GM18505 (cell line): ENCODE results near the gene NEK2.
"Not testable (repeated sequence)": the region's sequence is repeated elsewhere in the genome, so short reads cannot be mapped to it uniquely, and the experiment has no call there.

Source experiments
- ATAC-seq: cut with Tn5 transposase; IDR thresholded peaks from one replicate; pipeline ENCODE4 v1.9.1; 2021; ENCODE audit not compliant: unreplicated experiment
- POLR2A ChIP-seq: IDR thresholded peaks from 4 replicates; pipeline ENCODE4 v1.6.1; 2011; ENCODE audit warnings: borderline replicate concordance; ENCODE audit not compliant: insufficient read depth, insufficient read length; ENCODE audit errors: extremely low read depth

The NEK2 gene

GRCh38 chr1:211675230-211676105 lies at the start of gene NEK2:
Gene NEK2 (minus strand): TSS chr1:211675621. CDS start chr1:211675479, 142 bp downstream.
- ATAC-seq, result peak; percentile 95

GRCh38 chr1:211724687-211725196 lies 49.3 kb upstream of the NEK2 start:
- TF ChIP-seq POLR2A, result no peak
- ATAC-seq, result no peak

More at GRCh38 chr1:211675230-211676105, at the start of gene NEK2:
- TF ChIP-seq POLR2A, result peak; percentile 63

GRCh38 chr1:211723273-211723672 lies 47.9 kb upstream of the NEK2 start:
- ATAC-seq, result no peak
- no peak for TF ChIP-seq POLR2A

GRCh38 chr1:211722277-211723175 lies 47.1 kb upstream of the NEK2 start:
- no peak for ATAC-seq
- TF ChIP-seq POLR2A, result no peak

GRCh38 chr1:211716555-211716954 lies 41.1 kb upstream of the NEK2 start:
- ATAC-seq, result not testable (repeated sequence)

- no peak for TF ChIP-seq POLR2A
- ATAC-seq, result no peak
Observed at GRCh38 chr1:211715971-211716370, 40.5 kb upstream of the NEK2 start.

GRCh38 chr1:211714154-211714553 lies 38.7 kb upstream of the NEK2 start:
- no peak for TF ChIP-seq POLR2A
- ATAC-seq, result no peak

GRCh38 chr1:211713231-211713630 lies 37.8 kb upstream of the NEK2 start:
- no peak for ATAC-seq
- no peak for TF ChIP-seq POLR2A

GRCh38 chr1:211711315-211711705 lies 35.9 kb upstream of the NEK2 start:
- TF ChIP-seq POLR2A, result no peak
- no peak for ATAC-seq

- TF ChIP-seq POLR2A, result no peak
- no peak for ATAC-seq
Observed at GRCh38 chr1:211710566-211711314, 35.3 kb upstream of the NEK2 start.

- no peak for ATAC-seq
- no peak for TF ChIP-seq POLR2A
Observed at GRCh38 chr1:211708926-211709325, 33.5 kb upstream of the NEK2 start.

GRCh38 chr1:211708006-211708405 lies 32.6 kb upstream of the NEK2 start:
- no peak for TF ChIP-seq POLR2A
- ATAC-seq, result no peak
